ENCODE results near the gene TMEM39A.

DNA sequence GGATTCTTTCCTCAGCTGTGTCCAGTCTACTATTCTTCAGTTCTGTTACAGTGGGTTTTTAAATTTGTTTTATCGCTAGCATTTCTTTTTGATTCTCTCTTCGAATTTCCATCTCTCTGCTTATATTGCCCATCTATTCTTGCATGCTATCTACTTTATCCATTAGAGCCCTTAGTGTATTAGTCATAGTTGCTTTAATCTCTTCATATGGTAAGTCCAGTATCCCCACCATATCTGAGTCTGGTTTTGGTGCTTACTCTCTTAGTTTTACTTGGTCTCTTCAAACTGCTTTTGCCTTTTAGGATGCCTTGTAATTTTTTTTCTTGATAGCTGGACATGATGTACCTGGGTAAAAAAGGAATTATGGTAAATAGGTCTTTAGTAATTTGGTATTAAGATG is 44.0 kb upstream of the TMEM39A start:
- TF ChIP-seq POLR2A (IDR thresholded peaks at IDR 0.05; ENCODE audit: low read length) = no peak
- TF ChIP-seq GATA1 (IDR thresholded peaks at IDR 0.05; ENCODE audit: low read depth, low read length) = no peak

Data from erythroblast (primary cell).